T-cell (primary cell): ENCODE results near the gene SMG6. TPM values are rescaled to one million over a fixed set of nuclear protein-coding genes. Genes with fewer than 3 reads are reported as not detected.
A peak's percentile ranks its signal among the peaks of the same experiment; 100 is the strongest.

Experiments
- ATAC-seq, 4 experiments: fragments of 200-7000 bp in 3 of 4; fragments of 150-1000 bp in 1 of 4; cut with Tn5 transposase; replicated peaks in 1 of 4; 1 replicate in 3 of 4; 2 replicates in 1 of 4; pipeline ENCODE4 v1.10.0; 2021; ENCODE audit warnings: moderate library complexity in 3 of 4, mild to moderate bottlenecking in 2 of 4, moderate number of reproducible peaks in 1 of 4
- CTCF ChIA-PET, 2 donors: fragments of 300-600 bp; sonication (Branson Sonifier 250); formaldehyde crosslinking; loops; one replicate each; lab custom pipeline; 2022; ENCODE audit warnings: antibody characterized with exemption in 2 of 2; lab: Charles Lee
- POLR2A ChIA-PET, 2 donors: fragments of 300-600 bp; sonication (Branson Sonifier 250); formaldehyde crosslinking; loops; one replicate each; lab custom pipeline; 2022; ENCODE audit warnings: antibody characterized with exemption in 2 of 2; lab: Charles Lee
- DNase-seq, 35 experiments: peaks; one replicate each; pipeline versions ENCODE4 v3.0.0 to v3.0.0-alpha.2; 2013 to 2023
- H3K27ac ChIP-seq: one replicate; pipeline ENCODE4 v1.5.1; 2013; ENCODE audit warnings: low read length
- H3K27me3 ChIP-seq, 2 experiments: replicated peaks in 1 of 2; 1 replicate in 1 of 2; 2 replicates in 1 of 2; pipeline versions ENCODE4 v1.6.1 to v1.7.0; 2013; ENCODE audit warnings: low read length in 1 of 2, mixed read lengths in 1 of 2; ENCODE audit not compliant: control insufficient read depth in 2 of 2, insufficient read depth in 2 of 2; ENCODE audit errors: extremely low read depth in 1 of 2
- H3K36me3 ChIP-seq, 2 donors: 1 replicate in 1 of 2; 2 replicates in 1 of 2; pipeline versions ENCODE4 v1.6.1 to v1.7.0; 2013; ENCODE audit warnings: low read length in 1 of 2; ENCODE audit not compliant: control insufficient read depth in 2 of 2, insufficient read depth in 1 of 2; ENCODE audit errors: extremely low read depth in 1 of 2
- H3K4me1 ChIP-seq, 2 experiments: 1 replicate in 1 of 2; 2 replicates in 1 of 2; pipeline versions ENCODE4 v1.6.1 to v1.7.0; 2013; ENCODE audit warnings: low read length in 2 of 2, mixed read lengths in 1 of 2; ENCODE audit not compliant: insufficient read depth in 2 of 2, control insufficient read depth in 1 of 2; ENCODE audit errors: extremely low read depth in 1 of 2
- H3K4me3 ChIP-seq, 2 donors: 1 replicate in 1 of 2; 2 replicates in 1 of 2; pipeline versions ENCODE4 v1.5.1 to v1.7.0; 2013; ENCODE audit warnings: mild to moderate bottlenecking in 2 of 2, low read length in 1 of 2, moderate library complexity in 1 of 2; ENCODE audit not compliant: control insufficient read depth in 1 of 2; ENCODE audit errors: extremely low read depth in 1 of 2
- H3K9me3 ChIP-seq: 2 replicates; pipeline ENCODE4 v1.7.0; 2013
- H3K27ac Mint-ChIP-seq, 2 donors: one replicate each; pipeline ENCODE4 v1.8.0; 2020 to 2021; ENCODE audit warnings: mild to moderate bottlenecking in 2 of 2, mixed read lengths in 2 of 2
- H3K27me3 Mint-ChIP-seq, 2 donors: one replicate each; pipeline ENCODE4 v1.8.0; 2021 to 2022; ENCODE audit warnings: mixed read lengths in 2 of 2
- H3K36me3 Mint-ChIP-seq: one replicate; pipeline ENCODE4 v1.8.0; 2021; ENCODE audit warnings: mixed read lengths
- H3K4me1 Mint-ChIP-seq, 3 donors: one replicate each; pipeline ENCODE4 v1.8.0; 2020 to 2022; ENCODE audit warnings: mixed read lengths in 3 of 3, mild to moderate bottlenecking in 1 of 3
- H3K4me3 Mint-ChIP-seq, 3 donors: one replicate each; pipeline ENCODE4 v1.8.0; 2020 to 2022; ENCODE audit warnings: mild to moderate bottlenecking in 3 of 3, mixed read lengths in 3 of 3, moderate library complexity in 3 of 3
- H3K9me3 Mint-ChIP-seq, 3 donors: one replicate each; pipeline ENCODE4 v1.8.0; 2020 to 2022; ENCODE audit warnings: mixed read lengths in 3 of 3
- WGBS: methylation state at CpG from one replicate; pipeline ENCODE4 v1.1.5; 2013; ENCODE audit warnings: missing lambda C conversion rate; ENCODE audit not compliant: insufficient coverage; 5-methylcytosine and 5-hydroxymethylcytosine counted together
- total RNA-seq, 35 experiments: library from RNA in 6 of 35; stranded (reverse) in 6 of 35; fragments of 120-200 nt in 1 of 35; gene quantifications; one replicate each; pipeline versions ENCODE4 v1.2.1 to v1.2.4 and lab custom pipeline; 2013 to 2026

SMG6 gene
- total RNA-seq, 5 donors from 2014 or later (not counting 1 experiment from before 2014, with no cell fraction given), result 42.7 to 55.4 (median 45.9) TPM

DNA sequence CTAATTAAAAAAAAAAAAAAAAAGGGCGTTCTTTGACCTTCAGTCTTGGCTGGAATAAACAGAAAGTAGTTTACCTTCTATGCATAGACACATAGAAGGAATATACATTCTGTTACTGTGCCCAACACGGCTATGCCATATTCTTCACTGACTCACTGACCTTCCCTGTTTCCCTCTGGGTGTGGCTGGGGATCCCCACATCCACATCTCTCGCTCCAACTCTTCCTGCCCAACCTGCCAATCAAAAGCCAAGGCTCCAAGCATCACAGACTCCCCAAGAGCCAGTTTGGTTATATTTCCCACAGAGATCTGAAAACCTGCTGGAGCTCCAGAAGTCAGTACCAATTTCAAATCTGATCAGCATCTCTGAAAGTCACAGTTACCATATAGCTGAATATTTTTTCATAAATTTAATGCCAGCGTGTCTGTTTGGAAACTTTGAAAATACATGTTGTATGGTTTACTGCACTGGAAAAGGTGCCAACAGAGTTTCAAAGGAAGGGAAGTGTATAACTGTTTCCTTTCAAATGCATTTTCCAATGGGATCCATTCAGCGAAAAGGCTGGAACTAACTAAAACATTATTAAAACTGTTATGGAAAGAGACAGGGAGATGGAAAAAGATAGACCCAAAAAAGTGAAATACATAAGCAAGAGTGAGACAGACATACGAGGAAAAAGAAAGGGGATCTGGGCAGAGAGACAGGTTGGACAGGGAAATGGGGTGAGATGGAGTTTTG lies 91.8 kb downstream of the SMG6 start:
- H3K27me3 ChIP-seq, result no peaks in the 10 kb centered on the region
- peak overlapping the region in 1 of 3 donors; percentile 50 for H3K4me3 Mint-ChIP-seq
- no peak overlapping the region for H3K4me3 ChIP-seq
- no peaks in the 10 kb centered on the region for H3K9me3 Mint-ChIP-seq
- no peaks in the 10 kb centered on the region for H3K27me3 Mint-ChIP-seq
- H3K36me3 ChIP-seq, result no peaks in the 10 kb centered on the region
- H3K4me1 ChIP-seq, result peaks cover 33 to 46% of the 10 kb centered on the region in 2 experiments
- no peak for DNase-seq
- H3K36me3 Mint-ChIP-seq, result peaks cover 3% of the 10 kb centered on the region
- H3K9me3 ChIP-seq, result no peaks in the 10 kb centered on the region
- WGBS, result 86% methylated on average over 3 of the region's 6 CpGs
- CTCF ChIA-PET, result interaction anchor here (0.6 to 1.5 kb wide), 2 partner anchors 12 to 232 kb away, joined by 4 to 6 read pairs; no protein-coding TSS in a partner anchor
- no peak for ATAC-seq
- H3K27ac Mint-ChIP-seq, result peak overlapping the region; percentile 93 to 97
- peak overlapping the region; percentile 96 for H3K27ac ChIP-seq
- H3K4me1 Mint-ChIP-seq, result peaks cover 58 to 61% (median 60%) of the 10 kb centered on the region in 3 donors
- POLR2A ChIA-PET, result no interaction called here

DNA sequence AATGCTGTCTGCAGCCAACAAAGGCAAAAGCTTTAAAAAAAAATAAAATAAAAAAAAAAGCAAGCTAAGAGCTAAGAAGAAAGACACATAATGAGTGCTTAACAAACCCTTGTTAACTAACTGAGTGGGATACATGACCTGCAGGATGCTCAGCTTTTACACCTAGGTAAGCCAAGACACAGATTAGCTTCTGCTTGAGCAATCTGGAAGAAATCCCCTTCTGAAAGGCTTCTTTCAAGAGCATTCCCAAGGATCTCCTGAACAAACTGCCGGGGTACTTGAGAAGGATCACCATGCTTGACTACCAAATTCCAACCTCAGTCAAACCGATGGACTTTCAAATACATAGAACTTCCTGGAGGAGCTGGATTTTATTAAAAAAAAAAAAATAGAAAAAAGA lies 92.9 kb downstream of the SMG6 start:
- no peak for DNase-seq
- no peak overlapping the region for H3K27ac ChIP-seq
- no CpG with 5 or more reads among the region's 2 CpGs for WGBS

DNA sequence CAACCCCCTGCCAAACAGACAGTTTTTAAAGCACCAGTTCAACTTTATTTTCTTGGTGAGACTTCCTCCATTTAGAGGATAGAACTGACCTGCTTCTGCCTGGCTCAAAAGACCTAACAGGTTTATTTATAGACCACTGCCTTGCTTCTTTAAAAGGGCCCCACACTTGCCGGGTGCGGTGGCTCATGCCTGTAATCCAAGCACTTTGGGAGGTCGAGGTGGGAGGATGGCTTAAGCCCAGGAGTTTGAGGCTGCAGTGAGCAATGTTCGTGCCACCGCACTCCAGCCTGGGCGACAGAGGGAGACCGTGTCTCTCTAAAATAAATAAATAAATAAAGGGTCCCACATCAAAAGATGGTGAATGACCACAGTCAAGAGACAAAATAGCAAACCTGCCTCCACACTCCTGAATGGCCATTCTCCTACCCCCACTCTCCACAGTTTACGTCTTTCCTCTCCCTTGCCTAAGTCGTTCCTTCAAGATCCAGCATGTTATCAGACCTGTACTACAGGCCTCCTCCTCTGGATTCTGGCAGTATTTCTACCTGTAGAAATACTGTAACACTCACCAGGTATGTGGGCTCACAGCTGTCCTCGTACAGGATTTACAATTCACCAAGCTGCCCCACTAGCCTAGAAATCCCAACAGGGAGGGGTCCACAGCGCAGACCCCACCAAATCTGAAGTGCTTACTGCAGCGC lies 95.6 kb downstream of the SMG6 start:
- WGBS, result 86% methylated on average over 4 of the region's 12 CpGs
- Mint-ChIP-seq H3K4me1 (peaks cover 27 to 39% (median 37%) of the 10 kb centered on the region in 3 donors), H3K36me3 (peaks cover 13% of the 10 kb centered on the region), H3K4me3 (no peak overlapping the region), H3K27ac (peak overlapping the region; percentile 6 to 57), H3K9me3 (no peaks in the 10 kb centered on the region), H3K27me3 (no peaks in the 10 kb centered on the region)
- Histone ChIP-seq H3K9me3 (no peaks in the 10 kb centered on the region), H3K27me3 (no peaks in the 10 kb centered on the region), H3K36me3 (peaks cover 0 to 7% of the 10 kb centered on the region in 2 donors), H3K4me1 (peaks cover 11 to 18% of the 10 kb centered on the region in 2 experiments), H3K4me3 (no peak overlapping the region), H3K27ac (no peak overlapping the region)
- POLR2A ChIA-PET, result no interaction called here
- DNase-seq (no peak), ATAC-seq (no peak)
- CTCF ChIA-PET, result interaction anchor here in 1 of 2 donors (0.5 to 0.6 kb wide), 2 partner anchors 17 to 336 kb away, joined by 3 read pairs; no protein-coding TSS in a partner anchor

More for the DNA sequence above, 92.9 kb downstream of the SMG6 start:
- Mint-ChIP-seq H3K4me3 (no peak overlapping the region), H3K27me3 (no peaks in the 10 kb centered on the region), H3K9me3 (no peaks in the 10 kb centered on the region), H3K36me3 (peaks cover 3% of the 10 kb centered on the region), H3K27ac (peak overlapping the region in 1 of 2 donors; percentile 81), H3K4me1 (peaks cover 48 to 55% (median 50%) of the 10 kb centered on the region in 3 donors)
- H3K9me3 ChIP-seq, result no peaks in the 10 kb centered on the region
- ChIA-PET CTCF (interaction anchor here in 1 of 2 donors (1.5 to 1.6 kb wide), 2 partner anchors 13 to 19 kb away, joined by 5 to 6 read pairs; no protein-coding TSS in a partner anchor), POLR2A (interaction anchor here in 1 of 2 donors (0.6 kb wide), 1 partner anchor 127 kb away, joined by 3 read pairs; no protein-coding TSS in a partner anchor)
- no peak for ATAC-seq
- H3K4me3 ChIP-seq, result no peak overlapping the region
- no peaks in the 10 kb centered on the region for H3K36me3 ChIP-seq
- H3K27me3 ChIP-seq, result no peaks in the 10 kb centered on the region
- peaks cover 26 to 41% of the 10 kb centered on the region in 2 experiments for H3K4me1 ChIP-seq

GRCh38 chr17:2204393-2204792 lies 99.2 kb downstream of the SMG6 start:
- DNase-seq, result no peak

GRCh38 chr17:2203818-2204217 lies 99.8 kb downstream of the SMG6 start:
- Histone ChIP-seq H3K4me3 (no peak overlapping the region), H3K4me1 (peaks cover 3 to 7% of the 10 kb centered on the region in 2 experiments), H3K36me3 (peaks cover 0 to 7% of the 10 kb centered on the region in 2 donors), H3K27ac (no peak overlapping the region), H3K27me3 (no peaks in the 10 kb centered on the region), H3K9me3 (no peaks in the 10 kb centered on the region)
- H3K27me3 Mint-ChIP-seq, result no peaks in the 10 kb centered on the region
- H3K36me3 Mint-ChIP-seq, result peaks cover 14% of the 10 kb centered on the region
- ChIA-PET CTCF (interaction anchor here in 1 of 2 donors (1.0 kb wide), 1 partner anchor 41 kb away, joined by 5 read pairs; no protein-coding TSS in a partner anchor), POLR2A (interaction anchor here in 1 of 2 donors (0.6 kb wide), 1 partner anchor 31 kb away, joined by 4 read pairs; no protein-coding TSS in a partner anchor)
- DNase-seq (no peak), ATAC-seq (no peak)
- WGBS, result 80% methylated on average over 1 of the region's 3 CpGs
- no peak overlapping the region for H3K27ac Mint-ChIP-seq
- no peaks in the 10 kb centered on the region for H3K9me3 Mint-ChIP-seq
- H3K4me1 Mint-ChIP-seq, result peaks cover 21 to 36% (median 32%) of the 10 kb centered on the region in 3 donors
- H3K4me3 Mint-ChIP-seq, result no peak overlapping the region

More at GRCh38 chr17:2204393-2204792, 99.2 kb downstream of the SMG6 start:
- Histone ChIP-seq H3K9me3 (no peaks in the 10 kb centered on the region), H3K4me3 (no peak overlapping the region), H3K27me3 (no peaks in the 10 kb centered on the region), H3K27ac (no peak overlapping the region), H3K4me1 (peaks cover 3 to 7% of the 10 kb centered on the region in 2 experiments), H3K36me3 (peaks cover 0 to 7% of the 10 kb centered on the region in 2 donors)
- CTCF ChIA-PET, result no interaction called here
- H3K36me3 Mint-ChIP-seq, result peaks cover 14% of the 10 kb centered on the region
- no peaks in the 10 kb centered on the region for H3K9me3 Mint-ChIP-seq
- ATAC-seq, result no peak
- H3K27me3 Mint-ChIP-seq, result no peaks in the 10 kb centered on the region
- H3K27ac Mint-ChIP-seq, result no peak overlapping the region
- no peak overlapping the region for H3K4me3 Mint-ChIP-seq
- POLR2A ChIA-PET, result interaction anchor here in 1 of 2 donors (0.6 kb wide), 1 partner anchor 31 kb away, joined by 13 read pairs; no protein-coding TSS in a partner anchor
- H3K4me1 Mint-ChIP-seq, result peaks cover 21 to 36% (median 32%) of the 10 kb centered on the region in 3 donors
- 100% methylated on average over 4 of the region's 7 CpGs for WGBS
